IMR-90 (cell line): ENCODE results near the gene SLC9A3. TPM values are rescaled to one million over a fixed set of nuclear protein-coding genes. Genes with fewer than 3 reads are reported as not detected.
A peak's percentile ranks its signal among the peaks of the same experiment; 100 is the strongest.

Experiments used
- ATAC-seq: fragments of 200-7000 bp; cut with Tn5 transposase; 2 replicates; pipeline ENCODE4 v1.9.1; 2020; ENCODE audit warnings: low read depth, mild to moderate bottlenecking, moderate library complexity
- BruUV-seq: library from RNA; stranded (reverse); fragments of 400-500 nt; replicated peaks from 2 replicates; lab custom pipeline; 2021; lab: Mats Ljungman, UMichigan
- CTCF ChIA-PET: fragments of 300-600 bp; formaldehyde crosslinking; extraction: SDS; loops from one replicate; lab custom pipeline; 2021; ENCODE audit warnings: antibody characterized with exemption; lab: Yijun Ruan, JAX
- POLR2A ChIA-PET: fragments of 300-600 bp; sonication (Branson Sonifier 250); formaldehyde crosslinking; loops from one replicate; lab custom pipeline; 2022; ENCODE audit warnings: antibody characterized with exemption; ENCODE audit not compliant: unreplicated experiment; lab: Charles Lee
- DNase-seq: peaks from one replicate; pipeline ENCODE4 v3.0.0; 2013
- H2AFZ ChIP-seq: replicated peaks from 2 replicates; pipeline ENCODE3; 2013; ENCODE audit warnings: low read length, mild to moderate bottlenecking; ENCODE audit not compliant: poor library complexity
- H2AK5ac ChIP-seq: 2 replicates; pipeline ENCODE4 v1.6.1; 2013; ENCODE audit warnings: low read depth, low read length, inconsistent platforms
- H2AK9ac ChIP-seq: replicated peaks from 2 replicates; pipeline ENCODE3; 2013; ENCODE audit warnings: mild to moderate bottlenecking, low read depth, low read length, moderate library complexity; ENCODE audit not compliant: poor library complexity
- H2BK120ac ChIP-seq: 2 replicates; pipeline ENCODE4 v1.6.1; 2013; ENCODE audit warnings: low read depth, low read length, inconsistent platforms
- H2BK15ac ChIP-seq: 3 replicates; pipeline ENCODE4 v1.6.1; 2013; ENCODE audit warnings: low read depth, low read length, inconsistent platforms
- H2BK20ac ChIP-seq: 2 replicates; pipeline ENCODE4 v1.6.1; 2013; ENCODE audit warnings: low read depth, mild to moderate bottlenecking, inconsistent platforms, low read length, moderate library complexity
- H2BK5ac ChIP-seq: 2 replicates; pipeline ENCODE4 v1.6.1; 2013; ENCODE audit warnings: mild to moderate bottlenecking, low read depth, low read length, inconsistent platforms; ENCODE audit not compliant: poor library complexity, severe bottlenecking
- H3K14ac ChIP-seq: replicated peaks from 2 replicates; pipeline ENCODE4 v1.6.1; 2013; ENCODE audit warnings: low read depth, low read length, inconsistent platforms
- H3K18ac ChIP-seq: 2 replicates; pipeline ENCODE4 v1.6.1; 2013; ENCODE audit warnings: low read depth, low read length, control low read depth
- H3K23ac ChIP-seq: 2 replicates; pipeline ENCODE4 v1.6.1; 2013; ENCODE audit warnings: low read depth, low read length, inconsistent platforms
- H3K27ac ChIP-seq: 2 replicates; pipeline ENCODE4 v1.5.1; 2013; ENCODE audit warnings: mild to moderate bottlenecking, control low read depth, low read length; ENCODE audit not compliant: insufficient read depth
- H3K27me3 ChIP-seq: 2 replicates; pipeline ENCODE4 v1.6.1; 2013; ENCODE audit warnings: low read length; ENCODE audit not compliant: control insufficient read depth, insufficient read depth
- H3K36me3 ChIP-seq: 2 replicates; pipeline ENCODE4 v1.6.1; 2013; ENCODE audit warnings: low read length, mixed read lengths; ENCODE audit not compliant: control insufficient read depth, insufficient read depth
- H3K4ac ChIP-seq: 2 replicates; pipeline ENCODE4 v1.6.1; 2013; ENCODE audit warnings: low read depth, low read length, inconsistent platforms
- H3K4me1 ChIP-seq: 2 replicates; pipeline ENCODE4 v1.6.1; 2013; ENCODE audit warnings: low read length, mixed read lengths; ENCODE audit not compliant: control insufficient read depth, insufficient read depth
- H3K4me2 ChIP-seq: 2 replicates; pipeline ENCODE4 v1.6.1; 2013; ENCODE audit warnings: low read depth, mild to moderate bottlenecking, control low read depth, low read length, moderate library complexity
- H3K4me3 ChIP-seq: 2 replicates; pipeline ENCODE4 v1.5.1; 2013; ENCODE audit warnings: low read depth, mild to moderate bottlenecking, control low read depth, low read length, moderate library complexity; ENCODE audit not compliant: insufficient read depth
- H3K56ac ChIP-seq: 2 replicates; pipeline ENCODE4 v1.6.1; 2013; ENCODE audit warnings: low read length, inconsistent platforms; ENCODE audit not compliant: insufficient read depth; ENCODE audit errors: extremely low read depth
- H3K79me1 ChIP-seq, 2 experiments: 2 replicates each; pipeline ENCODE4 v1.6.1; 2013; ENCODE audit warnings: low read length in 2 of 2, inconsistent platforms in 1 of 2, low read depth in 1 of 2
- H3K9ac ChIP-seq: 2 replicates; pipeline ENCODE4 v1.6.1; 2013; ENCODE audit warnings: low read depth, low read length, control low read depth
- H3K9me1 ChIP-seq: 2 replicates; pipeline ENCODE4 v1.6.1; 2013; ENCODE audit warnings: low read length, inconsistent platforms; ENCODE audit not compliant: insufficient read depth
- H3K9me3 ChIP-seq: 2 replicates; pipeline ENCODE4 v1.6.1; 2013; ENCODE audit warnings: low read length; ENCODE audit not compliant: control insufficient read depth, insufficient read depth
- H4K20me1 ChIP-seq: 2 replicates; pipeline ENCODE4 v1.6.1; 2013; ENCODE audit warnings: low read length, inconsistent platforms; ENCODE audit not compliant: insufficient read depth
- H4K5ac ChIP-seq: 2 replicates; pipeline ENCODE4 v1.6.1; 2013; ENCODE audit warnings: mild to moderate bottlenecking, low read depth, low read length, control low read depth
- H4K8ac ChIP-seq, 2 experiments: 2 replicates each; pipeline ENCODE4 v1.6.1; 2013; ENCODE audit warnings: low read depth in 2 of 2, low read length in 2 of 2, control low read depth in 1 of 2, inconsistent platforms in 1 of 2
- H4K91ac ChIP-seq: 2 replicates; pipeline ENCODE4 v1.6.1; 2013; ENCODE audit warnings: low read depth, low read length, inconsistent platforms; ENCODE audit not compliant: insufficient read depth
- CEBPB ChIP-seq: IDR thresholded peaks from 2 replicates; pipeline ENCODE4 v1.6.1; 2012; ENCODE audit warnings: low read depth, low read length, improper control_type of control experiment
- CHD1 ChIP-seq: IDR thresholded peaks from 2 replicates; pipeline ENCODE4 v1.6.1; 2012; ENCODE audit warnings: low read depth, low read length, improper control_type of control experiment
- CTCF ChIP-seq: conservative IDR thresholded peaks from 2 replicates; pipeline ENCODE4 v1.5.1; 2012; ENCODE audit warnings: mild to moderate bottlenecking, low read depth, low read length, improper control_type of control experiment
- ELK1 ChIP-seq: fragments of 150-350 bp; IDR thresholded peaks from 2 replicates; pipeline ENCODE4 v1.6.1; 2016; ENCODE audit warnings: low read depth, mild to moderate bottlenecking, low read length, moderate library complexity, borderline replicate concordance
- FOS ChIP-seq: fragments of 150-350 bp; IDR thresholded peaks from 2 replicates; pipeline ENCODE4 v1.6.1; 2016; ENCODE audit warnings: low read depth, low read length
- MAFK ChIP-seq: IDR thresholded peaks from 2 replicates; pipeline ENCODE4 v1.6.1; 2012; ENCODE audit warnings: low read depth, low read length, improper control_type of control experiment
- MAZ ChIP-seq: IDR thresholded peaks from 2 replicates; pipeline ENCODE4 v1.6.1; 2012; ENCODE audit warnings: low read depth, mild to moderate bottlenecking, low read length, improper control_type of control experiment, moderate library complexity, borderline replicate concordance
- MXI1 ChIP-seq: IDR thresholded peaks from 2 replicates; pipeline ENCODE4 v1.6.1; 2012; ENCODE audit warnings: low read depth, mild to moderate bottlenecking, low read length, moderate library complexity, borderline replicate concordance
- RAD21 ChIP-seq: IDR thresholded peaks from 2 replicates; pipeline ENCODE4 v1.6.1; 2012; ENCODE audit warnings: low read length, improper control_type of control experiment
- RCOR1 ChIP-seq: IDR thresholded peaks from 2 replicates; pipeline ENCODE4 v1.6.1; 2012; ENCODE audit warnings: mild to moderate bottlenecking, low read length, improper control_type of control experiment; ENCODE audit not compliant: insufficient replicate concordance
- SMC3 ChIP-seq: fragments of 150-350 bp; IDR thresholded peaks from 2 replicates; pipeline ENCODE4 v1.6.1; 2016; ENCODE audit warnings: low read depth, mild to moderate bottlenecking, antibody characterized with exemption, low read length, moderate library complexity
- WGBS, 2 experiments: methylation state at CpG; one replicate each; pipeline versions ENCODE4 v1.1.5 to v1.1.7; 2013; ENCODE audit warnings: missing lambda C conversion rate in 2 of 2; ENCODE audit not compliant: insufficient read length in 1 of 2; ENCODE audit errors: extremely low coverage in 2 of 2; 5-methylcytosine and 5-hydroxymethylcytosine counted together
- dilution Hi-C: fragments of 300-500 bp; cut with HindIII; formaldehyde crosslinking; loops from one replicate; pipeline ENCODE4 v1.14.3; 2018; ENCODE audit warnings: low sequenced_read_pairs; ENCODE audit not compliant: unreplicated experiment
- in situ Hi-C: fragments of 300-500 bp; cut with MboI; formaldehyde crosslinking; loops from 3 replicates; pipeline ENCODE4 v1.14.3; 2019; ENCODE audit warnings: low sequenced_read_pairs, inconsistent platforms, mixed read lengths
- intact Hi-C: fragments of 100-400 bp; cut with micrococcal nuclease; formaldehyde crosslinking; loops from 2 replicates; pipeline ENCODE4 v1.10.0; 2022
- polyA plus RNA-seq, 3 experiments: library from polyadenylated mRNA; depleted of rRNA; stranded (reverse); fragments of >200 nt; gene quantifications; 2 replicates each; pipeline ENCODE4 v1.2.3, GENCODE V29; 2012; ENCODE audit warnings: low replicate concordance in 1 of 3
- total RNA-seq: library from RNA; depleted of rRNA; stranded (reverse); fragments of >200 nt; gene quantifications from 2 replicates; pipeline ENCODE4 v1.2.3, GENCODE V29; 2012

Gene SLC9A3
- total and polyA plus RNA-seq, 2 of the 4 experiments (the other 2 are of a cell fraction) = 0.72 to 1.5 TPM

GRCh38 chr5:430214-430925, 93.9 kb downstream of the SLC9A3 start (continued):
- no peak for TF ChIP-seq MAZ

DNA sequence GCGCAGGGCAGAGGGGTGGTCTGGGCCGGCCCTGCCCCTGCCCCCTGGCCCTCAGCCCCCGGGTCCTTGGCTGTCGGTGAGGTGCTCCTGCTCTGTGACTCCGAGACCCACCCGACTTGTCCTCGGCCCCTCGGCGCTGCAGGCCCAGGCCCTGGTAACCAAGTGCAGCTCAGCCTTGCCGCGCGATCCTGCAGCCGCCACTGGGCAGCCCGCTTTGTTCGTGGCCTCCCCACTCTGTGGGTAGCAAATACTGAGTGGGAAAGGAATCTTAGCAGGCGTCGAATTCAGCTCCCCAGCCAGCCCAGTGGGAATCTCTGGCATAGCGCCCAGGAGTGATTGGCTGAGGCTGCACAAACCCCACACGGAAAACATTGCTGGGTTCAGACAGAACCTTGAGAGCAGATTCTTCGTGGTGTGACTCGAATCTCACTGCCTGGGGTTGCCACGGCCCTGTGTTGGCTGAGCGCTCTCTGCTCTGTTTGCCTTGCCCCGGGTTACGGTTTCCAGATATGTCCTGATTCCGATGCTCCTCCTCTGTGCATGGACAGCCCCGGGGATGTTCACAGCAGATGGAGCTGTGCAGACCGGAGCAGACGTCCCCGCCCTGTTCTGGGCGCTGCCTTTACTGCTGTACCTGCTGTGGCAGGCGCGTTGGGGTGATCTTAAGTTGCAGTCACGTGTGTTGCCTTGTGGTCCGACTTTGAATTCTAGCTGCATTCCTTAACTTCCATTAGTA, 94.6 kb downstream of the SLC9A3 start:
- H3K27ac ChIP-seq = peak overlapping the region; percentile 19; the same call in 1 of the 2 replicates
- H3K27me3 ChIP-seq = no peaks in the 10 kb centered on the region
- H4K5ac ChIP-seq = peak overlapping the region; percentile 42
- dilution Hi-C loops = no loop called here
- no peak overlapping the region for H3K4me2 ChIP-seq
- peak overlapping the region; percentile 2; the same call in 1 of the 2 replicates for H3K14ac ChIP-seq
- H2BK20ac ChIP-seq = peak overlapping the region; percentile 9
- H2BK120ac ChIP-seq = peak overlapping the region; percentile 78
- 73% methylated on average over 12 of the region's 35 CpGs; no CpG with 5 or more reads in 1 of the 2 experiments for WGBS, 2 experiments
- H3K4me3 ChIP-seq = no peak overlapping the region
- peak overlapping the region; percentile 5; the same call in 1 of the 2 replicates for H3K18ac ChIP-seq
- peak overlapping the region; percentile 4 for H2BK5ac ChIP-seq
- intact Hi-C loops = loop anchor here (2.0 kb wide), 1 partner anchor 107 kb away; no protein-coding TSS in a partner anchor
- H3K9ac ChIP-seq = no peak overlapping the region
- no peak overlapping the region; the same call in 1 of the 2 replicates for H3K23ac ChIP-seq
- H3K4ac ChIP-seq = peak overlapping the region; percentile 60
- H3K4me1 ChIP-seq = peaks cover 14% of the 10 kb centered on the region
- H2AK5ac ChIP-seq = peak overlapping the region; percentile 72; the same call in 1 of the 2 replicates
- H3K56ac ChIP-seq = no peak overlapping the region
- H3K9me1 ChIP-seq = peaks cover 9% of the 10 kb centered on the region; the same call in 1 of the 2 replicates
- H4K20me1 ChIP-seq = no peaks in the 10 kb centered on the region
- ChIA-PET CTCF (no interaction called here), POLR2A (no interaction called here)
- H4K8ac ChIP-seq = peak overlapping the region in 1 of 2 experiments; percentile 69; a peak in 1 of 4 replicates
- in situ Hi-C loops = no loop called here
- peak overlapping the region; percentile 58 for H2AK9ac ChIP-seq
- H3K36me3 ChIP-seq = peaks cover 62% of the 10 kb centered on the region
- no peak overlapping the region for H2AFZ ChIP-seq
- H2BK15ac ChIP-seq = peak overlapping the region; percentile 14; the same call in 1 of the 3 replicates
- H3K9me3 ChIP-seq = no peaks in the 10 kb centered on the region
- DNase-seq (peak; percentile 62), ATAC-seq (peak; percentile 40)
- H4K91ac ChIP-seq = peak overlapping the region; percentile 70
- peaks cover 4 to 40% of the 10 kb centered on the region in 2 experiments for H3K79me1 ChIP-seq
- no TSS peak for BruUV-seq
- TF ChIP-seq CEBPB = no peak
- TF ChIP-seq MAZ = no peak
- no peak for TF ChIP-seq MXI1
- no peak for TF ChIP-seq RAD21
- TF ChIP-seq MAFK = no peak
- no peak for TF ChIP-seq CTCF
- no peak for TF ChIP-seq FOS
- TF ChIP-seq SMC3 = no peak
- no peak for TF ChIP-seq RCOR1
- TF ChIP-seq ELK1 = no peak
- TF ChIP-seq CHD1 = no peak
